BJ (cell line): ENCODE data around the gene CXorf51A. TPM values are rescaled to one million over a fixed set of nuclear protein-coding genes. Genes with fewer than 3 reads are reported as not detected.
"Not testable (repeated sequence)": the region's sequence is repeated elsewhere in the genome, so short reads cannot be mapped to it uniquely, and the experiment has no call there.

ENCODE experiments used
- CTCF ChIA-PET: fragments of 350-600 bp; formaldehyde crosslinking; extraction: SDS; loops from one replicate; lab custom pipeline; 2021; ENCODE audit warnings: antibody characterized with exemption, inconsistent platforms; lab: Yijun Ruan, JAX
- POLR2A ChIA-PET: fragments of 300-600 bp; sonication (Branson Sonifier 250); formaldehyde crosslinking; extraction: SDS; loops from one replicate; lab custom pipeline; 2021; ENCODE audit warnings: antibody characterized with exemption; lab: Charles Lee
- DNase-seq: peaks from one replicate; pipeline ENCODE4 v3.0.0-alpha.2; 2011; ENCODE audit warnings: low read depth
- H3K27me3 ChIP-seq: 2 replicates; pipeline ENCODE4 v1.6.0; 2011; ENCODE audit warnings: low read length; ENCODE audit not compliant: control insufficient read depth, insufficient read depth
- H3K36me3 ChIP-seq: 2 replicates; pipeline ENCODE4 v1.5.1; 2011; ENCODE audit warnings: low read length; ENCODE audit not compliant: control insufficient read depth, insufficient read depth
- H3K4me3 ChIP-seq: 2 replicates; pipeline ENCODE4 v1.5.1; 2011; ENCODE audit warnings: low read depth, mild to moderate bottlenecking, control low read depth, low read length
- CTCF ChIP-seq: IDR thresholded peaks from 2 replicates; pipeline ENCODE4 v1.5.1; 2011; ENCODE audit warnings: low read depth, mild to moderate bottlenecking, control low read depth, inconsistent platforms, low read length, moderate library complexity; ENCODE audit not compliant: insufficient read depth
- polyA minus RNA-seq: library from RNA; depleted of rRNA, polyadenylated mRNA; stranded (reverse); fragments of >200 nt; gene quantifications from 2 replicates; pipeline ENCODE4 v1.2.3, GENCODE V29; 2011; rRNA and poly(A)+ RNA removed
- polyA plus RNA-seq: library from polyadenylated mRNA; depleted of rRNA; stranded (reverse); fragments of >200 nt; gene quantifications from 2 replicates; pipeline ENCODE4 v1.2.3, GENCODE V29; 2011; rRNA removed

CXorf51A gene
- polyA plus RNA-seq (not detected in 2 replicates), polyA minus RNA-seq (not detected in 2 replicates)

DNA sequence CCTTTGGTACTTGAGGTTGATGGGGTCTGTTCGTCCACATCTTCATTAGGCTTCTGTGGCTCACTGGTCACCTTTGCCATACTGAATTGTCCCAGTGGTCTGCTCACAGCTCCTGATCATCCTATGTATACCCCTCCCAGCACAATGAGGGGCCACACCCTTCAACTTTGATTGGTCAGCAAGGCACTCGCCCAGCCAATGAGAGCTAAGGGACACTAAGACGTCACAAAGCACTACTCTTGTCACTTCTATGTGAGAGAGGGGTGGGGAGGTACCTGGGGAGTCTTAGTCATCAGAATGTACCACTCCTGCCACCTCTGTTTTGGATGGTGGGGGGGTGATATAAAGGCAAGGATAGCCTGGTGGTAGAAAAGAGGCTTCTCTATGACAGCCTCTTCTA is at the start of gene CXorf51A:
CXorf51A (minus strand) TSS at position 101 of the 400 bp plus-strand sequence; CDS start at position 80, 21 bp downstream.
- CTCF ChIA-PET, H3K27me3 ChIP-seq, H3K4me3 ChIP-seq, H3K36me3 ChIP-seq, POLR2A ChIA-PET, DNase-seq: not testable (repeated sequence)

- no peak overlapping the region for H3K4me3 ChIP-seq
- ChIA-PET POLR2A (no interaction called here), CTCF (no interaction called here)
- H3K27me3 ChIP-seq, result no peaks in the 10 kb centered on the region
- no peak for DNase-seq
- TF ChIP-seq CTCF, result no peak
- H3K36me3 ChIP-seq, result no peaks in the 10 kb centered on the region
Measured at GRCh38 chrX:146863566-146863965, 49.0 kb upstream of the CXorf51A start.

DNA sequence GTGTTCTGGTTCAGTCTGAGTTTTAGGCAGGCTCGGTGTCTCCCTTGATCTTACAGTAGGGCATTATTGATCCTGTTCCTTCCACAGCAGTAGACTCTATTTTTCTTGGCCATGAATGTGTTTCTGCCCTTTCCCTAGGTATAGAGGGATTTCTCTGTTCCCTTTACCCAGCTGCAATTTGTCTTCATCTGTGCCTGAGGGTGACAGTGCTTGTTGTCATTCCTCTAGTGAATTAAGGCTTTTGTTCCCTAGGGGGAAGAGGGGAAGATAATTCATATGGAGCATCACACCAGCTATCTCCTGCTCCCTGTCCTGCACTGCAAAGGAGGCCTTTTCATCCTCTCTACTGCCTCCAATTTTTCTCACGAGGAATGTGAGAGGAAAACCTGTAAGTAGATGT is 39.7 kb upstream of the CXorf51A start:
- no peak for TF ChIP-seq CTCF
- POLR2A ChIA-PET, result no interaction called here
- Histone ChIP-seq H3K4me3 (no peak overlapping the region), H3K36me3 (no peaks in the 10 kb centered on the region), H3K27me3 (no peaks in the 10 kb centered on the region)
- no peak for DNase-seq
- CTCF ChIA-PET, result no interaction called here

GRCh38 chrX:146831994-146832393 is 17.4 kb upstream of the CXorf51A start:
- TF ChIP-seq CTCF, result no peak
- Histone ChIP-seq H3K4me3 (no peak overlapping the region), H3K36me3 (no peaks in the 10 kb centered on the region), H3K27me3 (no peaks in the 10 kb centered on the region)
- ChIA-PET POLR2A (no interaction called here), CTCF (no interaction called here)
- no peak for DNase-seq

- POLR2A ChIA-PET, result not testable (repeated sequence)
Measured at GRCh38 chrX:146809471-146809870, 5.1 kb downstream of the CXorf51A start, which contains the start of gene CXorf51B. TSS of gene CXorf51B (plus strand) at chrX:146809771. CDS start at chrX:146809792, 21 bp downstream.

More at GRCh38 chrX:146809471-146809870, 5.1 kb downstream of the CXorf51A start, which contains the start of gene CXorf51B:
- H3K36me3 ChIP-seq, CTCF ChIA-PET, H3K4me3 ChIP-seq, H3K27me3 ChIP-seq, DNase-seq: not testable (repeated sequence)

Other genes with a start within 250 kb of the CXorf51A start
- gene CXorf51B, start 5.0 kb downstream of the CXorf51A start, polyA plus RNA-seq, result not detected in 2 replicates